Spleen (tissue), 11 donors: ENCODE results near the gene LCLAT1. TPM values are rescaled to one million over a fixed set of nuclear protein-coding genes. Genes with fewer than 3 reads are reported as not detected.

Experiments used
- DNase-seq: peaks from one replicate; pipeline ENCODE4 v3.0.0-alpha.2; 2020
- H3K27ac ChIP-seq, 8 donors: fragments of 200-600 bp; sonication (generic) in 7 of 8; 1 replicate in 4 of 8; 2 replicates in 4 of 8; pipeline versions ENCODE4 v1.5.0 to v1.8.0; 2016 to 2021; ENCODE audit warnings: inconsistent platforms in 4 of 8, mild to moderate bottlenecking in 4 of 8, moderate library complexity in 1 of 8
- H3K27me3 ChIP-seq, 7 donors: fragments of 200-600 bp; sonication (generic) in 6 of 7; replicated peaks in 1 of 7; 1 replicate in 4 of 7; 2 replicates in 3 of 7; pipeline versions ENCODE4 v1.5.0 to v1.8.0; 2016 to 2021; ENCODE audit warnings: inconsistent platforms in 3 of 7, mild to moderate bottlenecking in 1 of 7
- H3K36me3 ChIP-seq, 6 donors: fragments of 200-600 bp; sonication (generic) in 5 of 6; 1 replicate in 4 of 6; 2 replicates in 2 of 6; pipeline versions ENCODE4 v1.5.0 to v1.8.0; 2016 to 2021; ENCODE audit warnings: inconsistent platforms in 2 of 6
- H3K4me1 ChIP-seq, 6 donors: fragments of 200-600 bp; sonication (generic) in 5 of 6; 1 replicate in 3 of 6; 2 replicates in 3 of 6; pipeline versions ENCODE4 v1.5.0 to v1.8.0; 2016 to 2021; ENCODE audit warnings: inconsistent platforms in 3 of 6
- H3K4me3 ChIP-seq, 8 donors: fragments of 200-600 bp; sonication (generic) in 7 of 8; 1 replicate in 4 of 8; 2 replicates in 4 of 8; pipeline versions ENCODE4 v1.5.0 to v1.8.0; 2016 to 2021; ENCODE audit warnings: inconsistent platforms in 4 of 8, mild to moderate bottlenecking in 4 of 8, moderate library complexity in 2 of 8
- H3K9me3 ChIP-seq, 8 donors: fragments of 200-600 bp; sonication (generic) in 7 of 8; 1 replicate in 4 of 8; 2 replicates in 4 of 8; pipeline versions ENCODE4 v1.5.0 to v1.8.0; 2016 to 2021; ENCODE audit warnings: inconsistent platforms in 4 of 8
- CTCF ChIP-seq, 11 experiments: fragments of 200-600 bp in 7 of 11; fragments of 450-650 bp in 4 of 11; sonication (generic) in 4 of 11; IDR thresholded peaks in 8 of 11; conservative IDR thresholded peaks in 3 of 11; 1 replicate in 7 of 11; 2 replicates in 4 of 11; pipeline versions ENCODE4 v1.4.0 to v1.8.0; 2016 to 2021; ENCODE audit warnings: antibody characterized with exemption in 11 of 11, inconsistent platforms in 4 of 11, mild to moderate bottlenecking in 1 of 11
- POLR2A ChIP-seq, 3 donors: fragments of 450-650 bp; IDR thresholded peaks; one replicate each; pipeline ENCODE4 v1.5.1; 2017; ENCODE audit warnings: antibody characterized with exemption in 3 of 3, mild to moderate bottlenecking in 1 of 3
- POLR2AphosphoS5 ChIP-seq, 3 donors: sonication (generic); formaldehyde crosslinking; IDR thresholded peaks; one replicate each; pipeline ENCODE4 v1.5.1; 2017; ENCODE audit warnings: antibody characterized with exemption in 3 of 3
- WGBS, 5 donors: extraction: QIAGEN DNeasy Blood & Tissue Kit in 3 of 5; methylation state at CpG; one replicate each; pipeline versions ENCODE4 v1.1.5 to v1.1.7; 2013 to 2018; 5-methylcytosine and 5-hydroxymethylcytosine counted together
- intact Hi-C: fragments of 100-400 bp; cut with DNase I; formaldehyde crosslinking; loops from one replicate; pipeline ENCODE4 v1.15.0; 2023; ENCODE audit warnings: low total_unique reads
- polyA plus RNA-seq, 3 donors: library from polyadenylated mRNA; stranded (reverse); fragments of 200-250 nt; gene quantifications; one replicate each; pipeline ENCODE4 v1.2.1, GENCODE V29; 2013
- total RNA-seq, 7 donors: library from RNA; depleted of rRNA in 3 of 7; stranded (reverse); fragments of >200 nt in 3 of 7; fragmentation: NEBNext Ultra II Directional in 4 of 7; extraction: Animal tissue kit (Norgen Biotek cat#: 25700) in 4 of 7; gene quantifications; one replicate each; pipeline versions ENCODE4 v1.1.0 to v1.2.1, GENCODE V29; 2016 to 2021
- donor health status: healthy with polysubstance abuse.
- donor health status: DM: no; HTN: no; CAD: no; lungs with moderate emphysema.
- donor health status: DM: no; HTN: no; CAD: no.
- donor health status: Bipolar disorder and iron deficiency.
- donor health status: healthy.
- donor health status: DM: no; HTN: no; CAD: no.
- donor health status: DM: yes; HTN: yes; CAD: no.

Gene LCLAT1
- total and polyA plus RNA-seq, 10 donors = 1.9 to 23.3 (median 13.8) TPM

GRCh38 chr2:30522421-30522820 lies 75.4 kb downstream of the LCLAT1 start:
- Histone ChIP-seq H3K27ac (no peak overlapping the region), H3K36me3 (peaks cover 0 to 42% (median 11%) of the 10 kb centered on the region in 6 donors), H3K27me3 (no peaks in the 10 kb centered on the region), H3K9me3 (peaks cover 4 to 46% (median 35%) of the 10 kb centered on the region in 8 donors), H3K4me3 (no peak overlapping the region), H3K4me1 (peaks cover 0 to 2% (median 0%) of the 10 kb centered on the region in 6 donors)
- intact Hi-C loops = no loop called here
- WGBS, 5 donors = 87 to 95% (median 89%) methylated on average over 2 of the region's 2 CpGs
- no peak for DNase-seq
- no peak for TF ChIP-seq POLR2A (IDR thresholded peaks at IDR 0.05)
- TF ChIP-seq CTCF (IDR thresholded peaks at IDR 0.05 in 8 of 11, conservative IDR thresholded peaks at IDR 0.05 in 3 of 11) = no peak
- TF ChIP-seq POLR2AphosphoS5 (IDR thresholded peaks at IDR 0.05) = no peak

GRCh38 chr2:30527411-30527810 lies 80.4 kb downstream of the LCLAT1 start:
- Histone ChIP-seq H3K27ac (peak overlapping the region in 1 of 8 donors; percentile 4), H3K27me3 (no peaks in the 10 kb centered on the region), H3K36me3 (peaks cover 0 to 19% (median 0%) of the 10 kb centered on the region in 6 donors), H3K4me1 (peaks cover 0 to 4% (median 0%) of the 10 kb centered on the region in 6 donors), H3K4me3 (no peak overlapping the region), H3K9me3 (peaks cover 0 to 18% (median 15%) of the 10 kb centered on the region in 8 donors)
- TF ChIP-seq POLR2AphosphoS5 (IDR thresholded peaks at IDR 0.05) = no peak
- no peak for TF ChIP-seq CTCF (IDR thresholded peaks at IDR 0.05 in 8 of 11, conservative IDR thresholded peaks at IDR 0.05 in 3 of 11)
- no peak for TF ChIP-seq POLR2A (IDR thresholded peaks at IDR 0.05)
- intact Hi-C loops = no loop called here
- no peak for DNase-seq
- 92 to 98% (median 93%) methylated on average over 2 of the region's 2 CpGs for WGBS, 5 donors

- intact Hi-C loops = no loop called here
- Histone ChIP-seq H3K27me3 (no peaks in the 10 kb centered on the region), H3K4me3 (no peak overlapping the region), H3K9me3 (peaks cover 0 to 18% (median 15%) of the 10 kb centered on the region in 8 donors), H3K27ac (peak overlapping the region in 1 of 8 donors; percentile 4), H3K4me1 (peaks cover 0 to 4% (median 0%) of the 10 kb centered on the region in 6 donors), H3K36me3 (peaks cover 0 to 21% (median 0%) of the 10 kb centered on the region in 6 donors)
- TF ChIP-seq CTCF (IDR thresholded peaks at IDR 0.05 in 8 of 11, conservative IDR thresholded peaks at IDR 0.05 in 3 of 11) = no peak
- TF ChIP-seq POLR2A (IDR thresholded peaks at IDR 0.05) = no peak
- TF ChIP-seq POLR2AphosphoS5 (IDR thresholded peaks at IDR 0.05) = no peak
- no peak for DNase-seq
- 88 to 97% (median 91%) methylated on average over 2 of the region's 2 CpGs for WGBS, 5 donors
These were observed 80.8 kb downstream of the LCLAT1 start for GRCh38 chr2:30527859-30528258.

GRCh38 chr2:30530346-30530745 lies 83.3 kb downstream of the LCLAT1 start:
- H3K27me3 ChIP-seq = no peaks in the 10 kb centered on the region
- TF ChIP-seq CTCF (IDR thresholded peaks at IDR 0.05 in 8 of 11, conservative IDR thresholded peaks at IDR 0.05 in 3 of 11) (no peak), POLR2A (IDR thresholded peaks at IDR 0.05) (no peak), POLR2AphosphoS5 (IDR thresholded peaks at IDR 0.05) (no peak)
- no peak overlapping the region for H3K4me3 ChIP-seq
- intact Hi-C loops = no loop called here
- H3K4me1 ChIP-seq = peaks cover 0 to 4% (median 0%) of the 10 kb centered on the region in 6 donors
- WGBS, 5 donors = 96 to 100% (median 97%) methylated on average over 2 of the region's 2 CpGs
- H3K27ac ChIP-seq = no peak overlapping the region
- H3K36me3 ChIP-seq = peaks cover 0 to 46% (median 10%) of the 10 kb centered on the region in 6 donors
- no peak for DNase-seq
- peaks cover 0 to 19% (median 14%) of the 10 kb centered on the region in 8 donors for H3K9me3 ChIP-seq
